WTC11 (cell line): ENCODE results near the gene AHCYL1.

ENCODE experiments used
- ATF3 ChIP-seq: sonication (generic); formaldehyde crosslinking; conservative IDR thresholded peaks from 2 replicates; pipeline ENCODE4 v1.8.1; 2022; ENCODE audit warnings: mild to moderate bottlenecking, missing genetic modification reagents
- JUN ChIP-seq: sonication (generic); formaldehyde crosslinking; IDR thresholded peaks from 2 replicates; pipeline ENCODE4 v1.8.0; 2023; ENCODE audit warnings: mild to moderate bottlenecking, missing genetic modification reagents
- USF1 ChIP-seq: sonication (generic); formaldehyde crosslinking; IDR thresholded peaks from 2 replicates; pipeline ENCODE4 v1.8.0; 2022; ENCODE audit warnings: mild to moderate bottlenecking, missing genetic modification reagents

- TF ChIP-seq JUN (no peak), ATF3 (CRISPR knock-in tag) (no peak), USF1 (CRISPR knock-in tag) (no peak)
These were observed 78.0 kb downstream of the AHCYL1 start for GRCh38 chr1:110062612-110063011.
